Natural killer cell (primary cell): ENCODE results near the gene TRAK1. TPM values are rescaled to one million over a fixed set of nuclear protein-coding genes. Genes with fewer than 3 reads are reported as not detected.
A peak's percentile ranks its signal among the peaks of the same experiment; 100 is the strongest.

Experiments used
- ATAC-seq, 3 donors: fragments of 150-1000 bp in 2 of 3; fragments of 200-7000 bp in 1 of 3; cut with Tn5 transposase; 1 replicate in 1 of 3; 2 replicates in 2 of 3; pipeline ENCODE4 v1.10.0; 2021; ENCODE audit warnings: mild to moderate bottlenecking in 2 of 3, moderate library complexity in 2 of 3
- DNase-seq, 2 donors: peaks; one replicate each; pipeline versions ENCODE4 v3.0.0 to v3.0.0-alpha.2; 2013 to 2021; ENCODE audit warnings: mixed read lengths in 1 of 2
- H3K27ac ChIP-seq: one replicate; pipeline ENCODE4 v1.5.1; 2013; ENCODE audit warnings: mild to moderate bottlenecking, low read length
- H3K27me3 ChIP-seq: one replicate; pipeline ENCODE4 v1.6.1; 2013; ENCODE audit warnings: low read length; ENCODE audit not compliant: control insufficient read depth, insufficient read depth
- H3K36me3 ChIP-seq: one replicate; pipeline ENCODE4 v1.6.1; 2013; ENCODE audit warnings: low read length; ENCODE audit not compliant: control insufficient read depth, insufficient read depth
- H3K4me1 ChIP-seq: one replicate; pipeline ENCODE4 v1.6.1; 2013; ENCODE audit warnings: low read length; ENCODE audit not compliant: control insufficient read depth, insufficient read depth
- H3K4me3 ChIP-seq: one replicate; pipeline ENCODE4 v1.5.1; 2013; ENCODE audit warnings: low read length
- H3K9me3 ChIP-seq: one replicate; pipeline ENCODE4 v1.6.1; 2013; ENCODE audit warnings: low read length; ENCODE audit not compliant: control insufficient read depth, insufficient read depth
- H3K27ac Mint-ChIP-seq, 2 donors: one replicate each; pipeline ENCODE4 v1.8.0; 2022; ENCODE audit warnings: mild to moderate bottlenecking in 2 of 2, mixed read lengths in 2 of 2, moderate library complexity in 1 of 2
- H3K27me3 Mint-ChIP-seq, 2 donors: one replicate each; pipeline ENCODE4 v1.8.0; 2022; ENCODE audit warnings: low read depth in 2 of 2, mixed read lengths in 2 of 2
- H3K36me3 Mint-ChIP-seq: one replicate; pipeline ENCODE4 v1.8.0; 2022; ENCODE audit warnings: mixed read lengths
- H3K4me1 Mint-ChIP-seq, 2 donors: one replicate each; pipeline ENCODE4 v1.8.0; 2022; ENCODE audit warnings: mixed read lengths in 2 of 2
- H3K4me3 Mint-ChIP-seq: one replicate; pipeline ENCODE4 v1.8.0; 2022; ENCODE audit warnings: mild to moderate bottlenecking, moderate library complexity, mixed read lengths
- H3K9me3 Mint-ChIP-seq, 2 donors: one replicate each; pipeline ENCODE4 v1.8.0; 2022; ENCODE audit warnings: mixed read lengths in 2 of 2
- WGBS: methylation state at CpG from one replicate; pipeline ENCODE4 v1.1.7; 2013; ENCODE audit warnings: missing lambda C conversion rate; ENCODE audit not compliant: insufficient coverage; 5-methylcytosine and 5-hydroxymethylcytosine counted together
- intact Hi-C: fragments of 100-400 bp; cut with micrococcal nuclease; formaldehyde crosslinking; loops from one replicate; pipeline ENCODE4 v1.14.2; 2022
- total RNA-seq, 4 donors: library from RNA; stranded (reverse); fragments of 120-200 nt in 1 of 4; gene quantifications; one replicate each; pipeline versions ENCODE4 v1.2.3 to v1.2.4, GENCODE V29; 2013 to 2022
- TF ChIP-seq, protein P1 (sequence below): fragments of 200-600 bp; IDR thresholded peaks from one replicate; pipeline ENCODE4 v1.8.0; 2022; ENCODE audit warnings: antibody characterized with exemption

The TRAK1 gene
- total RNA-seq, 3 donors from 2014 or later (not counting 1 experiment from before 2014, with no cell fraction given), result 30.7 to 31.8 (median 31.8) TPM

- peaks cover 8% of the 10 kb centered on the region for H3K27me3 ChIP-seq
- DNase-seq, result peak in 1 of 2 donors; percentile 81
- H3K9me3 Mint-ChIP-seq, result no peaks in the 10 kb centered on the region
- no peaks in the 10 kb centered on the region for H3K9me3 ChIP-seq
- peak in 1 of 3 donors; percentile 55 for ATAC-seq
- 12% methylated on average over 9 of the region's 9 CpGs for WGBS
- peaks cover 0 to 7% of the 10 kb centered on the region in 2 donors for H3K4me1 Mint-ChIP-seq
- no peak overlapping the region for H3K4me3 ChIP-seq
- no peaks in the 10 kb centered on the region for H3K36me3 Mint-ChIP-seq
- H3K27ac Mint-ChIP-seq, result no peak overlapping the region
- no peak overlapping the region for H3K27ac ChIP-seq
- TF ChIP-seq, protein P1, sequence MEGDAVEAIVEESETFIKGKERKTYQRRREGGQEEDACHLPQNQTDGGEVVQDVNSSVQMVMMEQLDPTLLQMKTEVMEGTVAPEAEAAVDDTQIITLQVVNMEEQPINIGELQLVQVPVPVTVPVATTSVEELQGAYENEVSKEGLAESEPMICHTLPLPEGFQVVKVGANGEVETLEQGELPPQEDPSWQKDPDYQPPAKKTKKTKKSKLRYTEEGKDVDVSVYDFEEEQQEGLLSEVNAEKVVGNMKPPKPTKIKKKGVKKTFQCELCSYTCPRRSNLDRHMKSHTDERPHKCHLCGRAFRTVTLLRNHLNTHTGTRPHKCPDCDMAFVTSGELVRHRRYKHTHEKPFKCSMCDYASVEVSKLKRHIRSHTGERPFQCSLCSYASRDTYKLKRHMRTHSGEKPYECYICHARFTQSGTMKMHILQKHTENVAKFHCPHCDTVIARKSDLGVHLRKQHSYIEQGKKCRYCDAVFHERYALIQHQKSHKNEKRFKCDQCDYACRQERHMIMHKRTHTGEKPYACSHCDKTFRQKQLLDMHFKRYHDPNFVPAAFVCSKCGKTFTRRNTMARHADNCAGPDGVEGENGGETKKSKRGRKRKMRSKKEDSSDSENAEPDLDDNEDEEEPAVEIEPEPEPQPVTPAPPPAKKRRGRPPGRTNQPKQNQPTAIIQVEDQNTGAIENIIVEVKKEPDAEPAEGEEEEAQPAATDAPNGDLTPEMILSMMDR, result peak; percentile 44
- no peak overlapping the region for H3K4me3 Mint-ChIP-seq
- H3K36me3 ChIP-seq, result no peaks in the 10 kb centered on the region
- no peaks in the 10 kb centered on the region for H3K4me1 ChIP-seq
- peaks cover 15 to 49% of the 10 kb centered on the region in 2 donors for H3K27me3 Mint-ChIP-seq
- intact Hi-C loops, result no loop called here
These were observed 156.4 kb downstream of the TRAK1 start for GRCh38 chr3:42247576-42248027.

GRCh38 chr3:42250761-42251160 is 159.6 kb downstream of the TRAK1 start:
- 88% methylated on average over 1 of the region's 1 CpG for WGBS
- TF ChIP-seq, protein P1, result no peak
- H3K27ac Mint-ChIP-seq, result no peak overlapping the region

GRCh38 chr3:42254566-42254965 is 163.4 kb downstream of the TRAK1 start:
- no peaks in the 10 kb centered on the region for H3K4me1 ChIP-seq
- H3K9me3 ChIP-seq, result no peaks in the 10 kb centered on the region
- H3K27me3 ChIP-seq, result no peaks in the 10 kb centered on the region
- no peak overlapping the region for H3K4me3 ChIP-seq
- no peak for ATAC-seq
- Mint-ChIP-seq H3K4me1 (no peaks in the 10 kb centered on the region), H3K27ac (no peak overlapping the region), H3K9me3 (no peaks in the 10 kb centered on the region), H3K27me3 (peaks cover 19 to 26% of the 10 kb centered on the region in 2 donors), H3K36me3 (no peaks in the 10 kb centered on the region), H3K4me3 (no peak overlapping the region)
- H3K36me3 ChIP-seq, result no peaks in the 10 kb centered on the region
- H3K27ac ChIP-seq, result no peak overlapping the region
- intact Hi-C loops, result no loop called here
- DNase-seq, result no peak
- WGBS, result 79% methylated on average over 3 of the region's 3 CpGs
- TF ChIP-seq, protein P1, result no peak

More at GRCh38 chr3:42250761-42251160, 159.6 kb downstream of the TRAK1 start:
- Mint-ChIP-seq H3K36me3 (no peaks in the 10 kb centered on the region), H3K9me3 (no peaks in the 10 kb centered on the region), H3K4me3 (no peak overlapping the region), H3K27me3 (peaks cover 22 to 46% of the 10 kb centered on the region in 2 donors), H3K4me1 (peaks cover 0 to 7% of the 10 kb centered on the region in 2 donors)
- intact Hi-C loops, result no loop called here
- ATAC-seq, result no peak
- Histone ChIP-seq H3K27me3 (peaks cover 4% of the 10 kb centered on the region), H3K9me3 (no peaks in the 10 kb centered on the region), H3K36me3 (no peaks in the 10 kb centered on the region), H3K4me3 (no peak overlapping the region), H3K4me1 (no peaks in the 10 kb centered on the region), H3K27ac (no peak overlapping the region)
- DNase-seq, result no peak
